Left forelimb (tissue), 1 donor: Measurements from ENCODE around the gene KRT86.
"Not testable (repeated sequence)": the region's sequence is repeated elsewhere in the genome, so short reads cannot be mapped to it uniquely, and the experiment has no call there.

Experiments used
- DNase-seq: peaks from one replicate; pipeline ENCODE4 v3.0.0-alpha.2; 2018; ENCODE audit warnings: low spot score

KRT86 gene

GRCh38 chr12:52336641-52337040, 62.2 kb downstream of the KRT86 start:
- no peak for DNase-seq

- no peak for DNase-seq
Observed at GRCh38 chr12:52337054-52337453, 62.6 kb downstream of the KRT86 start.

- no peak for DNase-seq
Observed at GRCh38 chr12:52338241-52338960, 64.0 kb downstream of the KRT86 start.

- no peak for DNase-seq
Observed at GRCh38 chr12:52341066-52341580, 66.7 kb downstream of the KRT86 start.

- DNase-seq = no peak
Observed at GRCh38 chr12:52342781-52343490, 68.5 kb downstream of the KRT86 start.

GRCh38 chr12:52343550-52343949, 69.1 kb downstream of the KRT86 start:
- no peak for DNase-seq

- no peak for DNase-seq
Observed at GRCh38 chr12:52344111-52344510, 69.7 kb downstream of the KRT86 start.

GRCh38 chr12:52345041-52345440, 70.6 kb downstream of the KRT86 start:
- not testable (repeated sequence) for DNase-seq

- no peak for DNase-seq
Observed at GRCh38 chr12:52346593-52346992, 72.1 kb downstream of the KRT86 start.

GRCh38 chr12:52347016-52347415, 72.6 kb downstream of the KRT86 start:
- no peak for DNase-seq

GRCh38 chr12:52347551-52348510, 73.4 kb downstream of the KRT86 start:
- DNase-seq = no peak

GRCh38 chr12:52349196-52349595, 74.8 kb downstream of the KRT86 start:
- no peak for DNase-seq

GRCh38 chr12:52350021-52350620, 75.7 kb downstream of the KRT86 start:
- DNase-seq = peak; percentile 26

- DNase-seq = no peak
Observed at GRCh38 chr12:52350786-52351185, 76.3 kb downstream of the KRT86 start.

GRCh38 chr12:52351196-52352059, 77.0 kb downstream of the KRT86 start:
- DNase-seq = peak; percentile 64

- DNase-seq = no peak
Observed at GRCh38 chr12:52352951-52353350, 78.5 kb downstream of the KRT86 start.

GRCh38 chr12:52353766-52354165, 79.3 kb downstream of the KRT86 start:
- peak; percentile 18 for DNase-seq

GRCh38 chr12:52354200-52354599, 79.8 kb downstream of the KRT86 start:
- DNase-seq = peak; percentile 66

- peak; percentile 26 for DNase-seq
Observed at GRCh38 chr12:52355176-52355575, 80.7 kb downstream of the KRT86 start.

- peak; percentile 52 for DNase-seq
Observed at GRCh38 chr12:52356031-52356761, 81.8 kb downstream of the KRT86 start.
